ENCODE data around the gene IFNL4.

DNA sequence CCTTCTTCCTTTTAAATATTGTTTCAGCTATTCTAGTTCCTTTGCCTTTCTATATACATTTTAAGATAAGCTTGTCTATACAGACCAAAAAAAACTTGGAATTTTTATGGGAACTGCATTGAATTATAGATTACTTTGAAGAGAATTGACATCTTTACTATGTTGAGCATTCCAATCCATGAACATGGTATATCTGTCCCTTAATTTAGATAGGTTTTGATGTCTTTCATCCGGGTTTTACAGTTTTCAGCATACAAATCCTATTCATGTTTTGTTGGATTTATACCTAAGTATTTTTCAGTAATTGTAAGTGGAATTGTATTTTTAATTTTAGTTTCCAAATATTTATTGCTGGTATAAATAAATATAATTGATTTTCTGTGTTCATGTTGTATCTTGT is 35.4 kb upstream of the IFNL4 start:
- TF ChIP-seq POLR2A (IDR thresholded peaks at IDR 0.05; ENCODE audit: low read depth, low read length) (no peak), POLR2AphosphoS5 (IDR thresholded peaks at IDR 0.05; ENCODE audit: low read depth, low read length) (no peak)

All from GM12892 (cell line).